Colonic mucosa (tissue), 4 donors: ENCODE measurements around the gene PTMS. TPM values are rescaled to one million over a fixed set of nuclear protein-coding genes. Genes with fewer than 3 reads are reported as not detected.

Source experiments
- DNase-seq: peaks from one replicate; pipeline ENCODE4 v3.0.0-alpha.2; 2020
- H3K27ac ChIP-seq: fragments of 200-600 bp; one replicate; pipeline ENCODE4 v1.8.0; 2021
- H3K27me3 ChIP-seq: fragments of 200-600 bp; one replicate; pipeline ENCODE4 v1.8.0; 2021
- H3K36me3 ChIP-seq: fragments of 200-600 bp; one replicate; pipeline ENCODE4 v1.8.0; 2021
- H3K4me1 ChIP-seq: fragments of 200-600 bp; one replicate; pipeline ENCODE4 v1.8.0; 2021; ENCODE audit warnings: mild to moderate bottlenecking
- H3K4me3 ChIP-seq: fragments of 200-600 bp; one replicate; pipeline ENCODE4 v1.8.0; 2021
- H3K9ac ChIP-seq, 2 donors: one replicate each; pipeline ENCODE4 v1.7.0; 2013; ENCODE audit warnings: control low read depth in 2 of 2, low read depth in 2 of 2, low read length in 2 of 2
- H3K9me3 ChIP-seq: fragments of 200-600 bp; one replicate; pipeline ENCODE4 v1.8.0; 2021
- intact Hi-C: fragments of 100-400 bp; cut with DNase I; formaldehyde crosslinking; loops from one replicate; pipeline ENCODE4 v1.14.1; 2022
- total RNA-seq, 2 donors: library from RNA; stranded (reverse); fragmentation: NEBNext Ultra II Directional in 1 of 2; extraction: Animal tissue kit (Norgen Biotek cat#: 25700) in 1 of 2; gene quantifications; one replicate each; pipeline ENCODE4 v1.2.1, GENCODE V29; 2021
- TF ChIP-seq, protein P1 (sequence below): fragments of 200-600 bp; IDR thresholded peaks from one replicate; pipeline ENCODE4 v1.8.0; 2022; ENCODE audit warnings: antibody characterized with exemption, mild to moderate bottlenecking
- donor health status: healthy.
- donor health status: DM: no; HTN: no; CAD: no.
- donor health status: DM: no; HTN: no; CAD: no.

The PTMS gene
- total RNA-seq, 2 donors from 2014 or later: 169 to 182 TPM

DNA sequence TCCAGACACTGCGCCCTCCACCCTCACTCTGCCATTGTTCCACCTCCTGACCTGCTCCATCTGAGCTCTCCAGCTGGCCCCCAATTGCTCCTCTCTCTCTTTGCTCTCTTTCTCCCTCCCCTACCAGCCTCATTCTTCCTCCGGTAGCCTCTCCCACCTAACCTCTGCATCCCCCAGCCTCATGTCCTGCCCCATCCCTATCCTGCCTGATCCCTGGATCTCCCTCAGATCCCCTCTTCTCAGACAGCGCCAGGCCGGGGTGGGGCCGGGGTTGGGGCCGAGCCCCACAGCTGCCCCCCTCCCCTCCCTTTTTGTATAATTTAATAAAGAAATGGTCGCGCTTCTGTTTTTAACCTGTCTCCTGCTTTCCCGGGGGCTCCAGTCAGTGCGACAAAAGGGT, 4.4 kb downstream of the PTMS start:
- Histone ChIP-seq H3K36me3 (no peaks in the 10 kb centered on the region), H3K9me3 (no peaks in the 10 kb centered on the region), H3K4me3 (no peak overlapping the region), H3K27me3 (peaks cover 9% of the 10 kb centered on the region), H3K4me1 (peaks cover 5% of the 10 kb centered on the region), H3K9ac (no peak overlapping the region), H3K27ac (no peak overlapping the region)
- DNase-seq: no peak
- TF ChIP-seq, protein P1, sequence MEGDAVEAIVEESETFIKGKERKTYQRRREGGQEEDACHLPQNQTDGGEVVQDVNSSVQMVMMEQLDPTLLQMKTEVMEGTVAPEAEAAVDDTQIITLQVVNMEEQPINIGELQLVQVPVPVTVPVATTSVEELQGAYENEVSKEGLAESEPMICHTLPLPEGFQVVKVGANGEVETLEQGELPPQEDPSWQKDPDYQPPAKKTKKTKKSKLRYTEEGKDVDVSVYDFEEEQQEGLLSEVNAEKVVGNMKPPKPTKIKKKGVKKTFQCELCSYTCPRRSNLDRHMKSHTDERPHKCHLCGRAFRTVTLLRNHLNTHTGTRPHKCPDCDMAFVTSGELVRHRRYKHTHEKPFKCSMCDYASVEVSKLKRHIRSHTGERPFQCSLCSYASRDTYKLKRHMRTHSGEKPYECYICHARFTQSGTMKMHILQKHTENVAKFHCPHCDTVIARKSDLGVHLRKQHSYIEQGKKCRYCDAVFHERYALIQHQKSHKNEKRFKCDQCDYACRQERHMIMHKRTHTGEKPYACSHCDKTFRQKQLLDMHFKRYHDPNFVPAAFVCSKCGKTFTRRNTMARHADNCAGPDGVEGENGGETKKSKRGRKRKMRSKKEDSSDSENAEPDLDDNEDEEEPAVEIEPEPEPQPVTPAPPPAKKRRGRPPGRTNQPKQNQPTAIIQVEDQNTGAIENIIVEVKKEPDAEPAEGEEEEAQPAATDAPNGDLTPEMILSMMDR: no peak
- intact Hi-C loops: no loop called here

DNA sequence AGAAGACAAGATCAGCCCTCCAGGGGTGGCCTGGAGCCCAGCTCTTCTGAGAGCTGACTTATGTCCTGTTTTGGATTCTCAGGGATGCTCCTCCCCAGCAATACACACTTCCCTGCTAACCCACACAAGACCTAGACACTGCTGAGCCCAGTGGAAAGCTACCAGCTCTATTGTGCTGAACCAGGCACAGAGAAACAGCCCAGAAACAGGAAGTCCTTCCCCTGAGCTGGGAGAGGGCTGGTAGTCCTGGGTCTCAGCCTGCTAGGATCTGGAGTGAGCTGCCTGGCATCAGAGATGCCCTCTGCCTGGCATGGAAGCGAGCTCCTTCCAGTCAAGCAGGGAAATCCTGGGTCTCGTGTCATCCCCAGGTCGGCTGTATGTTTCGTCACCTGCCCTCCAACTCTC, 4.9 kb downstream of the PTMS start:
- Histone ChIP-seq H3K9me3 (no peaks in the 10 kb centered on the region), H3K36me3 (no peaks in the 10 kb centered on the region), H3K9ac (peak overlapping the region in 1 of 2 donors; percentile 12), H3K4me1 (peaks cover 3% of the 10 kb centered on the region), H3K27me3 (peaks cover 9% of the 10 kb centered on the region), H3K4me3 (no peak overlapping the region), H3K27ac (no peak overlapping the region)
- intact Hi-C loops: no loop called here
- TF ChIP-seq, protein P1: no peak
- no peak for DNase-seq

DNA sequence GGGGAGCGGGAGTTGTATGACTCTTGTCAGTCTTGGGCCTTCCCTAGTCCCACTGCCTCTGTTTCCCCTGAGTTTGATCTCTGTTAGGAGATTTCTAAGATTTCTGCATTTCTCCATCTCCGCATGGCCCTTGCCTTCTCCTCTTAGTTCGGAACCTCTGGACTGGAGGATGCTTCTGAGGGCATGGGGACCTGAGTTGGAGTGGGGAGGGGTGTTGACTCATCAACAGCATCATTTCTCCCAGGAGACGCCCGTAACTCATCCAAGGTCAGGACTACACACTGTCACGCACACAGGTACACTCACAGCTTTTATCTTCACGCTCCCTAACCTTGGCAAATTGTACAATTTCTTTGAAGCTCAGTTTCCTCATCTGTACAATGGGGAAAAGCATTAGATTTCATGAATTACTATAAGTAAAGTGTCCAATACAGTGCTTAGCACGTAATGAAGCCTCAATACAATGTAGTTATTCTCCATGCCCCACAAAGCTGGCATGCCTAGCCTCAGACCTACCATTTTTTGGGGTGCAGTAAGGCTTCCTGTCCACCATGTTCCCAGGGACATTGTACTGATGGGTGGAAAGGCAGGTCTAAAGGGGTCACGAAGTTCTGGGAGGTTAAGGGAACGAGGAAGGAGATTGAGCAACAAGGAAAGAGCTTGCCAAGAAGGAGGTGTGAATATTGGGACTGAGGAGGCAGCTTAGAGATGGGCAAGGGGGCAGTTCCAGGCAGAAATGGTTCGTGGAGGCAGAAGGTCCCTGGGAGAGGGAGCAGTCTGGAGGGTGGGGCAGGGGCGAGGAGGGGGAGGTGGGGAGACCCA, 5.6 kb downstream of the PTMS start:
- H3K36me3 ChIP-seq: no peaks in the 10 kb centered on the region
- TF ChIP-seq, protein P1: no peak
- peaks cover 9% of the 10 kb centered on the region for H3K27me3 ChIP-seq
- peaks cover 3% of the 10 kb centered on the region for H3K4me1 ChIP-seq
- peak overlapping the region; percentile 19 for H3K27ac ChIP-seq
- H3K4me3 ChIP-seq: no peak overlapping the region
- H3K9ac ChIP-seq: peak overlapping the region in 1 of 2 donors; percentile 12
- DNase-seq: no peak
- H3K9me3 ChIP-seq: no peaks in the 10 kb centered on the region
- intact Hi-C loops: no loop called here

DNA sequence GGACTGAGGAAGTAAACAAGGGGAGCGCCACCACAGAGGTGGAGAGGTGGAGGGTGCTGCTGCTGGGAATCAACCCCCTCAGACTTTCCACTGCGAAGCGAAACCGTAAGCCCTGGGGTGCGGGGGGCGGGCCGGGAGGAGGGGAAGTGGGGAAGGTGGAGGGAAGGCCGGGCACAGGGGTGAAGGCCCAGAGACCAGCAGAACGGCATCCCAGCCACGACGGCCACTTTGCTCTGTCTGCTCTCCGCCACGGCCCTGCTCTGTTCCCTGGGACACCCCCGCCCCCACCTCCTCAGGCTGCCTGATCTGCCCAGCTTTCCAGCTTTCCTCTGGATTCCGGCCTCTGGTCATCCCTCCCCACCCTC, 6.2 kb downstream of the PTMS start, which contains the start of gene LAG3:
Gene LAG3 (plus strand): TSS at position 190 of the 365 bp plus-strand sequence. CDS start 333 bp downstream, outside the sequence.
- H3K9ac ChIP-seq: peak within 1 kb of the TSS; percentile 46 to 53
- TF ChIP-seq, protein P1: no peak
- peaks cover 9% of the 10 kb centered on the region for H3K27me3 ChIP-seq
- DNase-seq: peak; percentile 32
- H3K27ac ChIP-seq: peak within 1 kb of the TSS; percentile 19
- H3K9me3 ChIP-seq: no peaks in the 10 kb centered on the region
- intact Hi-C loops: no loop called here
- H3K36me3 ChIP-seq: no peaks in the 10 kb centered on the region
- H3K4me1 ChIP-seq: peaks cover 3% of the 10 kb centered on the region
- H3K4me3 ChIP-seq: peak within 1 kb of the TSS; percentile 9

DNA sequence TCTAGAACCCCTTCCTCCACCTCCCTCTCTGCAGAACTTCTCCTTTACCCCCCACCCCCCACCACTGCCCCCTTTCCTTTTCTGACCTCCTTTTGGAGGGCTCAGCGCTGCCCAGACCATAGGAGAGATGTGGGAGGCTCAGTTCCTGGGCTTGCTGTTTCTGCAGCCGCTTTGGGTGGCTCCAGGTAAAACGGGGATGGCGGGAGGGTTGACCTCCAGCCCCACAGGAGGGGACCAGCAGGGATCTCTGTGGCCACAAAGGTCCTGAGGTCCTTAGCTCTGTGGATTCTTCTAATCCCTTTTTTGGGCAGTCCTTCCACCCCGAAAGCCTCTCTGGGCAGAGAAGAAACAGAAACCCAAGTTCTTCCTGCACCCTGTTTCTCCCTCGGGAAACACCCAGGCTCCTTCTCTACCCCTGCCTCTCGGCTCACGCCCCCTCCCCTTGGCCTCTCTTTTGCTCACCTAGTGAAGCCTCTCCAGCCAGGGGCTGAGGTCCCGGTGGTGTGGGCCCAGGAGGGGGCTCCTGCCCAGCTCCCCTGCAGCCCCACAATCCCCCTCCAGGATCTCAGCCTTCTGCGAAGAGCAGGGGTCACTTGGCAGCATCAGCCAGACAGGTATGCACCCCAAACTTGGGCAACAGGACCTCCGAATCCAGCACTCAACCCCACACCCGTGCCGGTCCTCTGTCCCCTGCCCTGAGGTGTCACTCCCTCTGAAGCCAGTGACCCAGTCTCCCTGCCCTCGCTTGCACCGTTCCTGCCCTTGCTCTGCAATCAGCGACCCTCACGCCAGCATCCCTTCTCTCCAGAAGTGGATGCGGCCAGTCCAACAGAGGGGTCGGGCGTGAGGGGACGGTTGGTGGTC, 6.8 kb downstream of the PTMS start:
- Histone ChIP-seq H3K27me3 (peaks cover 9% of the 10 kb centered on the region), H3K9me3 (no peaks in the 10 kb centered on the region), H3K27ac (no peak overlapping the region), H3K4me1 (peaks cover 3% of the 10 kb centered on the region), H3K4me3 (peak overlapping the region; percentile 9), H3K36me3 (no peaks in the 10 kb centered on the region), H3K9ac (peak overlapping the region; percentile 46 to 53)
- TF ChIP-seq, protein P1: no peak
- no peak for DNase-seq
- intact Hi-C loops: no loop called here
